HG02884 (cell line): Measurements from ENCODE around the gene EBNA1BP2.
"Not testable (repeated sequence)": the region's sequence is repeated elsewhere in the genome, so short reads cannot be mapped to it uniquely, and the experiment has no call there.

Experiments used
- ATAC-seq: cut with Tn5 transposase; IDR thresholded peaks from one replicate; pipeline ENCODE4 v1.9.1; 2021; ENCODE audit warnings: mild to moderate bottlenecking, moderate library complexity; ENCODE audit not compliant: unreplicated experiment

Gene EBNA1BP2, protein sequence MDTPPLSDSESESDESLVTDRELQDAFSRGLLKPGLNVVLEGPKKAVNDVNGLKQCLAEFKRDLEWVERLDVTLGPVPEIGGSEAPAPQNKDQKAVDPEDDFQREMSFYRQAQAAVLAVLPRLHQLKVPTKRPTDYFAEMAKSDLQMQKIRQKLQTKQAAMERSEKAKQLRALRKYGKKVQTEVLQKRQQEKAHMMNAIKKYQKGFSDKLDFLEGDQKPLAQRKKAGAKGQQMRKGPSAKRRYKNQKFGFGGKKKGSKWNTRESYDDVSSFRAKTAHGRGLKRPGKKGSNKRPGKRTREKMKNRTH

DNA sequence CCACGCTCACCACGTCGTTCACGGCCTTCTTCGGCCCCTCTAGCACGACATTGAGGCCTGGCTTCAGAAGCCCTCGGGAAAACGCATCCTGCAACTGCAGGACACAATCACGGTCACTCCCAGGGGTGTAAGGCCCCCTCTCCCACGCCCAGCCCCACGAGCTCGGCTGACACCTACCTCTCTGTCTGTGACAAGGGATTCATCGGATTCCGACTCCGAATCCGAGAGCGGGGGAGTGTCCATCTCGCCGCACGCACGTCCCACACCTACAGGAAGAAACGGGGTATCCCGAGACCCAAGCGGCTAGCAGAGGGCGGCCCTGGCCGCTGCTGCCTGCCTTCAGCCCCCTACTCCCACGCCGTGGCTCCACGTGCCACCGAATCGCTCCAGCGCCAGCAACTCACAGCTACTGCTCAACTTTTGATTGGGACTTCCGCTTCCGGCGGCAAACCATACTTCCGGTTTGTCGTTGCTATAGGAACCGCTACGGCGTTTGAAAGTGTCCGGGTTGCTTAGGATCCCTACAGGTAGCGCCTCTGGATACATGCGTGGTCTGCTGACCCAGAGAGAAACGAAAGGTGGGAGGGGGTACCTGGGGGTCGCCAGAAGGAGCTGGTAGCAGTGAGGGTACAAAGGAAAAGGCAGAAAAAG lies at the start of gene EBNA1BP2, which contains the start of gene CFAP57:
EBNA1BP2 (minus strand) TSS at position 415 of the 651 bp plus-strand sequence; CDS start at position 243, 172 bp downstream.
CFAP57 (plus strand) TSS at position 455 of the 651 bp plus-strand sequence. CDS start 424 bp downstream, outside the sequence.
- peak; percentile 81 for ATAC-seq

DNA sequence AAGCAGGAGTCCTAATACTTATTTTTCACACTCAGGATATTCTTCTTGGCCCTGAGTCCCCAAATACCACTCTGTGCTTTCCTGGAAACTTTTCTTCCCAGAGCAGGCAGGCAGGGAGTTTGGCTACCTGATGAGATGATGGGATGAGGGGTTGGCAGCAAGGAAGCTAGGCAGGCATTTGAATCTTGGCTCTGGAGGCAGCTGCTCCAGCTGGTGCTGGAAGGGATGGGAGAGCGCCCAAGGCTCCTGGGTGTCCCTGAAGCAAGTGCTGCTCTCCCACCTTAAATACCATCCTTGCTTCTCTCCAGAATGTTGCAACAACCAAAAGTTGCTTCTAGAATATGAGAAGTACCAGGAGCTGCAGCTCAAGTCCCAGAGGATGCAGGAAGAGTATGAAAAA lies 49.7 kb upstream of the EBNA1BP2 start:
- no peak for ATAC-seq

DNA sequence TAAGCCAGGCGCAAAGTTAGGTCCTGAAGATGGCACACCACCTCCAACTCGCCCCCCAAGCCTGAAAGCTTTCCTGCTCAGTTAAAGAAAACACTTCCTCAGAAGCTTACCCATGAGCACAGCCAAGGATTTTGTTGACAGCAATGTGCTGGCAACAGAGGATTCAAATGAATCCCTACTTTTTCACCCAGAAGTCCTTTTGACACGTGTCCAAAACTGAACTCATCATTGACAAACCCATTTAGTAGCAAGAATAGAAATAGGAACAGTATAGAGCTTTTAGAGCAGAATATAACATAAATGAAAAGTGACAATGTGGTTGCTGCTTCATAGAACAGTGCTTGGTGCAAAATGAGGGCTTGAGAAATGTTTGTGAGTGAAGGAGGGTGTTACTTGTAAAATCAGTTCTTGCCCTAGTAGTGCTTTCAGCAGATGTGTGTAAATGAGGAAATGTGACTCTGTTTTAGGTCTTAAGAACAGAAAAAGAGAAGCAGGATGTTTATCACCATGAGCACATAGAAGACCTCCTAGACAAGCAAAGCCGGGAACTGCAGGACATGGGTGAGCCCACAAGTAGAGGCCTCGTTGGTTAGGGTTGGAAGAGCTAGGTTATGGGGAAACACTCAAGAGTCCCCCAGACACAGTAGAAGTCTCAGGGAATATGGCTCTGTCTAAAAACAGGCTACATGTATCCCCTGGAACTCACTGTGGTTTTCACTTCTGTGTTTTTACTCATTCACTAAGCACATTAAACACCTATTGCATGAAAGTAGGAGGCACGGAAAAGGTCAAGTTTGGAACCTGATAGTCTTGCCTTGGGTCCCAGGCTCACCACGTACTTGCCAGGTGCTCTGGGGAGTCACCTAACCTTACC lies 49.1 kb upstream of the EBNA1BP2 start:
- peak; percentile 73 for ATAC-seq

DNA sequence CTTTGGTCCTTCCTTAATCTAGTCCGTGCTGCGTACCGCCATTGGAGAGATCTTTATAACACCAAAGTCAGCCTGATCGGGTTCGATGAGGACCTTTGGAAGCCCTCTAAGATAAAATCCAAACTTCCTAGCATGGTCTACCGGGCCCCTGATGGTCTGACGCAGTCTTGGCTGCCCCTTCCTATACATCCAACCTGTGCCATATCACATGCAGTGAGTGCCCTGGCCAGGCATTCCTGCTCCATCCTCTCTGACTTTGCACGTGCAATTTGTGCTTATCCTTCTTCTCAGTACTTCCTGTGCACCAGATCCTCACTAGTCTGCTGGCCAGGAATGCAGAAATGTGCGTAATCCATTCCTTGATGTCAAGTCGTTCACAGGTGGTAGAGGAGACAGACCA lies 45.7 kb upstream of the EBNA1BP2 start:
- ATAC-seq: no peak

DNA sequence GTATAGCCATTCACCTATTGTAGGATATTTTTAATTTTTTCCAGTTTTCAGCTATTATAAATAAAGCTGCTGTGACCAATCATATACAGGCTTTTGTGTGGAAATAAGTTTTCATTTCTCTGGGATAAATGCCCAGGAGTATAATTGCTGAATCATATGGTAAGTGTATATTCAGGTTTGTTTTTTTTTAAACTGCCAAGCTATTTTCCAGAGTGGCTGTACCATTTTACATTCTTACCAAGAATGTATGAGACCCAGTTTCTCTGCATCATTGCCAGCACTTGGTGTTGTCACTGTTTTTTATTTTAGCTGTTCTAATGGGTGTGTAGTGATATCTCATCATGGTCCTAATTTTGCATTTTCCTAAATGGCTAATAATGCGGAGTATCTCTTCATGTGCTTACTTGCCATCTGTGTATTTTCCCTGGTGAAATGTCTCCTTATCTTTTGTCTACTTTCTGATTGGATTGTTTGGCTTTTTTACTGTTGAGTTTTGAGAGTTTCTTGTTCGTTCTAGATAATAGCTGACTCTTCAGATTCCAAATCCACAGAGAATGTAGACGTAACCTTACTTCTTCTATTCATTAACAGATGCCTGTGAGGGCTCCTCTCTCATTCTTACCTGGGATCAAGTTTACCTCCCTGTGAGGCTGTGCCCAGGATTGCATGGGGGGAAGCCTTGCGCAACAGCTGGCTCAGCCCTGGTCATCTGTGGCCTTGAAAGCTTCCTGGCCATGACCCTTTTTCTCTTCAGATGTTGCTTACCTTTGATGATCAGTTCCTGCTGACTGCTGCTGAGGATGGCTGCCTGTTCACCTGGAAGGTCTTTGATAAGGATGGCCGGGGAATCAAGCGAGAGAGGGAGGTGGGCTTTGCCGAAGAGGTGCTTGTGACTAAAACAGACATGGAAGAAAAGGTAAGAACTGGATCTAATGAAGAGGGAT lies 42.7 kb upstream of the EBNA1BP2 start:
- no peak for ATAC-seq

DNA sequence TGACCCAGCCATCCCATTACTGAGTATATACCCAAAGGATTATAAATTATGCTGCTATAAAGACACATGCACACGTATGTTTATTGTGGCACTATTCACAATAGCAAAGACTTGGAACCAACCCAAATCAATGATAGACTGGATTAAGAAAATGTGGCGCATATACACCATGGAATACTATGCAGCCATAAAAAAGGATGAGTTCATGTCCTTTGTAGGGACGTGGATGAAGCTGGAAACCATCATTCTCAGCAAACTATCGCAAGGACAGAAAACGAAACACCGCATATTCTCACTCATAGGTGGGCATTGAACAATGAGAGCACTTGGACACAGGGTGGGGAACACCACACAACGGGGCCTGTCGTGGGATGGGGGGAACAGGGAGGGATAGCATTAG lies 36.2 kb upstream of the EBNA1BP2 start:
- ATAC-seq: not testable (repeated sequence)

DNA sequence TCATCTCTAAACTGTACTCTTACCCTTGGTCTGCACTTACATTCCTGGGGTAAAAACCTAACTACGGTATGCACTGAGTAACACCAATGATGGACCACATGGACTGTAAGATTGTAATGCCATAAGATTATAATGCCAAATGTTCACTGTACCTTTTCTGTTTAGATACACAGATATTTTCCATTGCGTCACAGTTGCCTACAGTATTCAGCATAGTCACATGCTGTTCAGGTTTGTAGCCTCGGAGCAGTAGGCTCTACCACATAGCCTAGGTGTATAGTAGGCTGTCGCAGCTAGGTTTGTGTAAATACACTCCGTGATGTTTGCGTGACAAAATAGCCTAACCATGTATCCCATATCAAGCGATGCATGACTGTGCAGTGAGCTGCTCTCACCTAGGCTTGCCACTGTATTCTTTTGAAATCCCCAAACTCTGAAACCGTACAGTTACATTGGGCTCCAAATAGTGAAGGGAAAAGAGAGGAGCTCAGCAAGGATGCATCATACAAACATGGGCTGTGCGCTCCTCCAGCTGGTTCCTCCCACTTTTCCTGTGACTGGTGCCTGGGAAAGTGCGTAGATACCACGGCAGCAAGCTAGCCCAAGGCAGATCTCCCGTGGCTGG lies 35.3 kb upstream of the EBNA1BP2 start:
- ATAC-seq: no peak

DNA sequence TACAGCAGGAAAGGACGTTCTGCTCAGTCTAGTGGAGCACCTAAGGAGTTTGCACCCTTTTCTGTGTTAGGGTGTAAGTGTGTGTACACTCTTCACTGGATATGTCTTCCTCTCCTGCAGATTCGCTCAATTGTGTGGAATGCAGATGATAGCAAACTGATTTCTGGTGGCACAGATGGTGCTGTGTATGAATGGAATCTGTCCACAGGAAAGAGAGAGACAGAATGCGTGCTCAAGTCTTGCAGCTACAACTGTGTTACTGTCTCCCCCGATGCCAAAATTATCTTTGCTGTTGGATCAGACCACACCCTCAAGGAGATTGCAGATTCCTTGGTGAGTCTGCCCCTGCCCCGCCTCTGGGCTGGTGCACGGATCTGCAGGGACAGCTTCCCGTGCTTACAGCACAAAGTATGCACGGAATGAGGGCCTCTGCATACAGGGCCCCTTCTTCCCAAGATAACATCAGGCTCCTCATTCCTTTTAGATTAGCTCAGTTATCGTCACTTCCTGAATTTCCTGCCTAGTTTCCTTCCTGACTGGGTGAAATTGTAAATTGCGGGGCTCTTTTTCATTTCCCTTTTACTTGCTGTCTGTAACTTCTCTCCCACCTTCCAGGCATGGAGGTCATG lies 34.6 kb upstream of the EBNA1BP2 start:
- ATAC-seq: no peak

DNA sequence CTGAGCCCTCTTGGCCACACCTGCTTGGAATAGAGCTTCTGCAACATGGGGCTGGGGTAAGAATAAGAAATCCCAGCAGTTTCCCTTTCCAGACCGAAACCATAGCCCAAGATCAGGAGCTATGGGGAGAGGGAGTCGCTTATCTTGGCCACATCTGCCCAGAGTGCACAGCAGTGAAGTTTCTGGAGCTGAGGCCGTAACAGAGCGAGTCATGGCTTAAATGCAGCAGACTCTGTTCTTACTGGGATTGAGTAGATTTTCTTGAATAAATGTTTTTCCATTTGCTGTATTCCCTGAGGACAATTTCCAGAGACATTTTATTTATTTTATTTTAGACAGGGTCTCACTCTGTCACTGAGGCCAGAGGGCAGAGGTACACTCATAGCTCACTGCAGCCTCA lies 33.6 kb upstream of the EBNA1BP2 start:
- ATAC-seq: no peak

DNA sequence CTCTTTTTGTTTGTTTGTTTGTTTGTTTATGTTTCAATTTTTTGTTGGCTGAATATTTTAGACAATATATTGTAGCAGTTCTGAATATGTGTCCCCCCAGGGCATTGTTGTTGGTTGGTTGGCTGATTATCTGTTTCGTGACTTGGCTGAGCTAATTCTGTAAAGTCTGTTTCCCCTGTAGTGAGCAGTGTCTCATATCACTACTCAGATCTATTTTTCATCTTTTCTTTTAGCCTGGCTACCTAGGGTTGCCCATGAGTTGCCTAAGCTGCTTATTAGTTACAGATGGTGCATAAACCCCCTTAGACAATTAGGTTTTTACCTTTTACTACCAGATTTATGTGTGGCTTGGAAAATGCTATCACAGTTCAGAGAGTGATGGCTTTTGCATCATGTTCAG lies 32.3 kb upstream of the EBNA1BP2 start:
- no peak for ATAC-seq

DNA sequence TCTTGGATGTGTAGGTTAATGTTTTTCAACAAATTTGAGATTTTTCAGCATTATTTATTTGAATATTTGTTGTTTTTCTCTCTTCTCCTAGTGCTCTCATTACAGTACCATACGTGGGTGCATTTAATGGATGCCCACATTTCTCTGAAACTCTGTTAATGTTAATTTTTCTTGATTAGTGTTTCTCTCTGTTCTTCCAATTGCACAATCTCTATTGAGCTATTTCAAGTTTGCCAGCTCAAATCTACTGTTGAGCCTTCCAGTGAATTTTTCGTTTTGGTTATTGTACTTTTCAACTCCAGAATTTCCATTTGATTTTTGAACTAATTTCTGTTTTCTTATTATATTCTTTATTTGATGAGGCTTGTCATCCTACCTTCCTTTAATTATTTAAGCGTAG lies 31.8 kb upstream of the EBNA1BP2 start:
- ATAC-seq: no peak

DNA sequence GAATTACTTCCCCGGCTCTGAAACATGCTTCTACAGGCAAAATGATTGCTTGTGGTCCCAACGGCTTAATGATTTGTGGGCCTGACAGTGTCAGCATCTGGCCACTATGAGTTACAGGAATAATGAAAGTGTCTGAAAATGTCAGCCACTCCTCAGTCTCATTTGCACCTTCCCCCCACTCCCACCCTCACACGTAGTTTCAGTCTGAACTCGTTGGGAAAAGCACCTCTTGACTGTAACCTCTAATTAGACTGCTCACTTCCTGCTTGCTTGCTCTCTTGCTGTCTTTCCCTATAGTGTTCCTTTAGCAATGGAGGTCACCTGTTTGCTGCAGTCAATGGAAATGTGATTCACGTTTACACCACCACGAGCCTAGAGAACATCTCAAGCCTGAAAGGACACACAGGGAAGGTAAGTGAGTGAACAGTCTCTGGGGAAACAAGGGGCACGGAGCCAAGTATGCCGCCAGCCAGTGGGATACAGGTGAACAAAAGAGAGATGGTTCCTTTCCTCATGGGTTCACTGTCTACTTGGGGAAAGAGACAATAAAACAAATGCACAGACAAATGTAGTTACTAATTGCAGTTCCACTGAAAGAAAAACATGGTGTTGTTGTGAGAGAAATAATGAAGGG lies 27.1 kb upstream of the EBNA1BP2 start:
- no peak for ATAC-seq

DNA sequence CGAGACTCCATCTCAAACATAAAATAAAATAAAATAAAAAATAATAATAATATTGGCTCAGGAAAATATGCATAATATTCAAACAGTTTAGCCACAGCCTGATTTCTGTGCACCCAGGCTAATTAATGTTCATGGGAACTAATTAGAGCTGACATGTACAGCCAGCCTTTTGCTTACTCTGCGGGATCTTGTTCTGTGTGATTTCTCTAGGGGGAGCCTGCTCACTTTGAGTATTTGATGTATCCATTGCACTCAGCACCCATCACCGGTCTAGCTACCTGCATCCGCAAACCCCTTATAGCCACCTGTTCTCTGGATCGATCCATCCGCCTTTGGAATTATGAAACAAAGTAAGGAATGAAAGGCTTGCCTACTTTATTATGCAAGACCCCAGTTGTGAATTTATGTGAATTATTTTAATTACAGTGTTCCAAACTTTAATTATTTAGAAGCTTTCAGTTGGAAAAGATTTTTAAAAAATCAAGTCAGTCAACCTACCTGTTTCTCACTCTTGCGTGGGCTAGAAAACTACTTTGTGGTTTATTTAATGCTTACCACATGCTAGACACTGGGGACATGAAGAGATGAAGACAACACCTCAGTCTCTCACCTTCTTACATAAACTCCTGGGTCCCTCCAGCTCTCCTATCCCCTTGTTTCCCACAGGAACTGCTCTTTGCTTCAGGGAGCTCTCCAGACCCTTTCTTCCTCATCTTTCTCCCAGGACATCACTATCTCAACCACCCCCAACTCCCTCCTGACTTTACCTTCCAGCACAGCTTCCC lies 25.4 kb upstream of the EBNA1BP2 start:
- no peak for ATAC-seq

DNA sequence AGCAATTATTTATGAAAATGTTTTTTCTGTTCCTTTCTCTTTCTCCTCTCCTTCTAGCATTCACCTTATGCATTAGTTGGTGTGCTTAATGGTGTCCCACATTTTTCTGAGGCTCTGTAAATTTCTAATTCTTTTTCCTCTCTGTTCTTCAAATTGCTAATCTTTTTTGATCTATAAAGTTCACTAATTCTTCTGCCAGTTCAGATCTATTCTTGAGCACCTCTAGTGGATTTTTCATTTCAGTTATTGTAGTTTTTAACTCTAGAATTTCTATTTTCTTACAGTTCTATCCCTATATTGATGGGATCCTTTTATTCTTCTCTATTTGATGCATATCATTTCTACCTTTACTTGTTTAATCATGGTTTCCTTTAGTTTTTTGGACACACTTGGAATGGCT lies 22.4 kb upstream of the EBNA1BP2 start:
- no peak for ATAC-seq

DNA sequence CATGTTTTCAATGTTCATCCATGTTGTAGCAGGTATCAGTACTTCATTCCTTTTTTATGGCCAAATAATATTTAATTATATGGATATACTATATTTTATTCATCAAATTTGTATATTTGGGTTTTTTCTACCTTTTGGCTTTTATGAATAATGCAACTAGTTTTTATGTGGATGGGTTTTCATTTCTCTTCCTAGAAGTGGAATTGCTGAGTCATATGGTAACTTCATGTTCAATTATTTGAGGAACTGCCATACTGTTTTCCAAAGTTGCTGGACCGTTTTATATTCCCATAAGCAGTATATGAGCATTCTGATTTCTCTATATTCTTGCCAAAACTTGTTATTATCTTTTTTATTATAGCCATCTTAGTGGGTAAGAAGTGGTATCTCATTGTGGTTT lies 16.0 kb upstream of the EBNA1BP2 start:
- no peak for ATAC-seq

DNA sequence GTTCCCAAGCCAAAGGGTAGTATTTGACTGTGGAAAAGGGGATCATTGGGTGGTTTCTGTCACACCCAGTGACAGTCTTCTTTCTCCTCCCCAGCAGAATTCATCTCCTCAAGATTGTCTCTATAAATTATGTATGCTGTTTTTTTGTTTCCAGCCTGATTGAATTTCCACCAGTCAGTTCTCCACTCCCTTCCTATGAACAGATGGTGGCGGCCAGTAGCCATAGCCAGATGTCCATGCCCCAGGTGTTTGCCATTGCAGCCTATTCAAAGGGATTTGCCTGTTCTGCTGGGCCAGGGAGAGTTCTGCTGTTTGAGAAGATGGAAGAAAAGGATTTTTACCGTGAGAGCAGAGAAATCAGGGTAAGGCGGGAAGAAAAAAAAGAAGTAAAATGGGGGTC lies 12.9 kb upstream of the EBNA1BP2 start:
- no peak for ATAC-seq

DNA sequence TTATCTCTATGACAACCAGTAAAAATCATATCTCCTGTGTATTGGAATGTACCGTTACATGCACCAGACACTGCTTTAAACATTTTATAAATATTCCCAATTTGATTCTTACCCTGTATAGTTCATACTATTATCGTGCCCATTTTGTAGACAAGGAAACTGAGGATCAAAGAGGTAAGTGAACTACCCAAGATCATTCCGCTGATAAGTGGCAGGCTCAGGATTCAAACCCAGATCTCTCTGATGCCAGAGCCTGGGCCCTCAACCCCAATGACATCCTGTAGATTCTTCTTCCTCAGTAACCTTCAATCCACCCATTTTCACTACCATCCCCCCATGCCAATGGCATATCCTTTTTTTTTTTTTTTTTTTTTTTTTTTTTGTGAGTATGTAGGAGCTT lies 12.3 kb upstream of the EBNA1BP2 start:
- ATAC-seq: no peak

DNA sequence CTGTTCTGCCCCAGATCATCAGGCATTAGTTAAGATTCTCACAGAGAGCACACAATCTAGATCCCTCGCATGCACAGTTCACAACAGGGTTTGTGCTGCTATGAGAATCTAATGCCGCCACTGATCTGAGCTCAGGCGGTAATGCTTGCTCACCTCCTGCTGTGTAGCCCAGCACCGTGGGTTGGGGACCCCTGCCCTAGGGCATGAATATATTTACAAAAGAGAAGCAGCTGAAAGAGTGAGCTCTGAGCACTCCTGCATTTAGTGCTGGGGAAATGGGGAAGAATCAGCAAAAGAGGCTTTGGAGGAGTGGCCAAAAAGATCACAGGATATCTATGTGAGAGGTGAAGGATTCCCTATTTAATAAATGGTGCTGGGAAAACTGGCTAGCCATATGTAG lies 5.6 kb upstream of the EBNA1BP2 start:
- no peak for ATAC-seq
